Uterus (tissue), 4 donors: ENCODE data around the gene PRAMEF12. TPM values are rescaled to one million over a fixed set of nuclear protein-coding genes. Genes with fewer than 3 reads are reported as not detected.

Source experiments
- DNase-seq, 2 donors: peaks; one replicate each; pipeline ENCODE4 v3.0.0-alpha.2; 2019 to 2020
- H3K27ac ChIP-seq, 2 donors: fragments of 200-600 bp; sonication (generic); 1 replicate in 1 of 2; 2 replicates in 1 of 2; pipeline ENCODE4 v1.5.1; 2016 to 2018
- H3K27me3 ChIP-seq, 2 donors: fragments of 200-600 bp; sonication (generic); one replicate each; pipeline ENCODE4 v1.5.1; 2018 to 2019; ENCODE audit warnings: control low read depth in 1 of 2
- H3K36me3 ChIP-seq, 2 donors: fragments of 200-600 bp; sonication (generic); one replicate each; pipeline ENCODE4 v1.5.1; 2019; ENCODE audit warnings: control low read depth in 1 of 2
- H3K4me1 ChIP-seq, 2 donors: fragments of 200-600 bp; sonication (generic); one replicate each; pipeline ENCODE4 v1.5.1; 2018 to 2019; ENCODE audit warnings: control low read depth in 1 of 2
- H3K4me3 ChIP-seq, 2 donors: fragments of 200-600 bp; sonication (generic); 1 replicate in 1 of 2; 2 replicates in 1 of 2; pipeline ENCODE4 v1.5.1; 2018 to 2019; ENCODE audit warnings: mild to moderate bottlenecking in 1 of 2
- H3K9me3 ChIP-seq, 2 donors: fragments of 200-600 bp; sonication (generic); one replicate each; pipeline ENCODE4 v1.5.1; 2019; ENCODE audit warnings: control low read depth in 1 of 2
- POLR2A ChIP-seq, 2 donors: fragments of 450-650 bp; IDR thresholded peaks; one replicate each; pipeline ENCODE4 v1.6.1; 2016; ENCODE audit warnings: antibody characterized with exemption in 2 of 2, mild to moderate bottlenecking in 1 of 2, moderate library complexity in 1 of 2
- intact Hi-C: fragments of 100-400 bp; cut with DNase I; formaldehyde crosslinking; loops from one replicate; pipeline ENCODE4 v1.15.1; 2023; ENCODE audit warnings: low total_unique reads
- total RNA-seq, 4 donors: library from RNA; depleted of rRNA in 3 of 4; stranded (reverse); fragments of >200 nt in 3 of 4; gene quantifications; one replicate each; pipeline versions ENCODE4 v1.1.0 to v1.2.4, GENCODE V29; 2014 to 2023
- TF ChIP-seq, protein P1 (sequence below), 4 experiments: fragments of 200-600 bp in 2 of 4; fragments of 450-650 bp in 2 of 4; sonication (generic) in 2 of 4; IDR thresholded peaks; one replicate each; pipeline ENCODE4 v1.5.1; 2016 to 2019; ENCODE audit warnings: antibody characterized with exemption in 4 of 4, mild to moderate bottlenecking in 2 of 4, moderate library complexity in 1 of 4
- donor health status: DM: yes; HTN: yes; CAD: no.

PRAMEF12 gene
- total RNA-seq, 4 donors from 2014 or later: not detected

DNA sequence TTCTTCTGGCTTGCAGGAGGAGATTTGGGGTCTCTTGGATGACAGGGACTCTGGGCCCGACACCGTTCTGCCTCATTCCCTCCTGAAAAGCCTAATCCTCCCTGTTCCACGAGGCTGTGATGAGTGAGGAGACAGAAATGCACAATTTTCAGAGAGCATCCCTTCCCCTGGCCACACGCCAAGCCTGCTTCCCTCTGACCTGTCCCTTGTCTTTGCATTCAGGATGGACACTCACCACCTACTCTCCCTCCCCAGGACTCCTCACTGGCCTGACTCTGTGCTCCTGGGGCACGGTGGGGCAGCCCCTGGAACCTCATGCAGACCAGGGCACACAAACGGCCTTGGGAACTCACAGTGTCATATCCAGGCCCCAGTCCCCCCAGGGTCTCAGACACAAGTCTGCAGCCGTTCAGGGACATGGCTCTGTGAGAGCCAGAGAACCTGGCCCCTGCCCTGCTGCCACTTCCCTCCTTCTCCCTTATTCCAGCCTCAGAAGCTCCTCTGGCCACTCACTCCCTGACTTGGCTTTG lies 3.5 kb upstream of the PRAMEF12 start:
- intact Hi-C loops: no loop called here
- H3K36me3 ChIP-seq: no peaks in the 10 kb centered on the region
- no peak for DNase-seq
- no peaks in the 10 kb centered on the region for H3K9me3 ChIP-seq
- TF ChIP-seq, protein P1, sequence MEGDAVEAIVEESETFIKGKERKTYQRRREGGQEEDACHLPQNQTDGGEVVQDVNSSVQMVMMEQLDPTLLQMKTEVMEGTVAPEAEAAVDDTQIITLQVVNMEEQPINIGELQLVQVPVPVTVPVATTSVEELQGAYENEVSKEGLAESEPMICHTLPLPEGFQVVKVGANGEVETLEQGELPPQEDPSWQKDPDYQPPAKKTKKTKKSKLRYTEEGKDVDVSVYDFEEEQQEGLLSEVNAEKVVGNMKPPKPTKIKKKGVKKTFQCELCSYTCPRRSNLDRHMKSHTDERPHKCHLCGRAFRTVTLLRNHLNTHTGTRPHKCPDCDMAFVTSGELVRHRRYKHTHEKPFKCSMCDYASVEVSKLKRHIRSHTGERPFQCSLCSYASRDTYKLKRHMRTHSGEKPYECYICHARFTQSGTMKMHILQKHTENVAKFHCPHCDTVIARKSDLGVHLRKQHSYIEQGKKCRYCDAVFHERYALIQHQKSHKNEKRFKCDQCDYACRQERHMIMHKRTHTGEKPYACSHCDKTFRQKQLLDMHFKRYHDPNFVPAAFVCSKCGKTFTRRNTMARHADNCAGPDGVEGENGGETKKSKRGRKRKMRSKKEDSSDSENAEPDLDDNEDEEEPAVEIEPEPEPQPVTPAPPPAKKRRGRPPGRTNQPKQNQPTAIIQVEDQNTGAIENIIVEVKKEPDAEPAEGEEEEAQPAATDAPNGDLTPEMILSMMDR (IDR thresholded peaks at IDR 0.05): no peak
- TF ChIP-seq POLR2A (IDR thresholded peaks at IDR 0.05): no peak
- no peaks in the 10 kb centered on the region for H3K4me1 ChIP-seq
- H3K27ac ChIP-seq: no peak overlapping the region
- no peak overlapping the region for H3K4me3 ChIP-seq
- no peaks in the 10 kb centered on the region for H3K27me3 ChIP-seq

DNA sequence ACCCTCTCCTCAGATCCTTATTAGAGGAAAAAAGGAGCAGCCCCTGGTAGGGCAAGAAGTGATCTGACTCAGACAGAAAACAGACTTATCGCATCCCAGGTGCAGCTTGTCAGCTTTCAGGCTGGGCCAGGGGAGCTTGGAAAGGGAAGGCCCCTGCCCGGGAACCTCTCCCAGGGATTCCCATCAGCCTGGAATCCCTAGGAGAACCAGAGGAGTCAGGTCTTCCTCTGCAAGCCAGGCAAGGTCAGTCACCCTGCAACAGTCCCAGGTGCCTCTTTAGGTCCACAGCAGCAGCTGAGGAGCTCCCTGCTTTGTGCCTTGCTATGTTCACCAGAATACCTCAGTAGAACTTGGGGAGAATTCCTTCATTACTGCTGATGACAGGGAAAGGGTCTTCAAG lies 2.9 kb upstream of the PRAMEF12 start:
- TF ChIP-seq, protein P1 (IDR thresholded peaks at IDR 0.05): no peak
- Histone ChIP-seq H3K9me3 (no peaks in the 10 kb centered on the region), H3K27ac (no peak overlapping the region), H3K36me3 (no peaks in the 10 kb centered on the region), H3K4me1 (no peaks in the 10 kb centered on the region), H3K27me3 (no peaks in the 10 kb centered on the region), H3K4me3 (no peak overlapping the region)
- DNase-seq: no peak
- intact Hi-C loops: no loop called here

DNA sequence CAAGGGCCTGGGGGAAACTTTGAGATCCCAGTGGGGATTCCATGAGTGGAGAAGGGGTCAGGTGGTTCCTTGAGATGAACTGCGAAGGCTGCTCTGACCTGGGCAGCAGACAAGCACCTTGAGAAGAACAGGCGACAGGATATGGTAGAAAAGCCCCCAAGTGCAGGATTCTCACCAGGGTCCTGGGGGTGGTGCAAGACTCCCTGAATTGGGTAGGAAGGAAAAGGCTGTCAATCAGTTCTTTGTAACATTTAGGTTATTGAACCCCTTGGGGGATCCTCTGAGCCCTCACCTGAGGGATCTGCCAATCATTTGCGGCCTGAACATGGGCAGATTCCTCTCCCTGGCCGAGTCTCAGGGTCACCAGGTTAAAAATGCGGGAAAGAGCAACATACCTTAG lies 2.4 kb upstream of the PRAMEF12 start:
- no peak overlapping the region for H3K4me3 ChIP-seq
- H3K36me3 ChIP-seq: no peaks in the 10 kb centered on the region
- intact Hi-C loops: no loop called here
- H3K4me1 ChIP-seq: no peaks in the 10 kb centered on the region
- no peaks in the 10 kb centered on the region for H3K9me3 ChIP-seq
- H3K27ac ChIP-seq: no peak overlapping the region
- TF ChIP-seq POLR2A (IDR thresholded peaks at IDR 0.05): no peak
- TF ChIP-seq, protein P1 (IDR thresholded peaks at IDR 0.05): no peak
- no peaks in the 10 kb centered on the region for H3K27me3 ChIP-seq
- DNase-seq: no peak

DNA sequence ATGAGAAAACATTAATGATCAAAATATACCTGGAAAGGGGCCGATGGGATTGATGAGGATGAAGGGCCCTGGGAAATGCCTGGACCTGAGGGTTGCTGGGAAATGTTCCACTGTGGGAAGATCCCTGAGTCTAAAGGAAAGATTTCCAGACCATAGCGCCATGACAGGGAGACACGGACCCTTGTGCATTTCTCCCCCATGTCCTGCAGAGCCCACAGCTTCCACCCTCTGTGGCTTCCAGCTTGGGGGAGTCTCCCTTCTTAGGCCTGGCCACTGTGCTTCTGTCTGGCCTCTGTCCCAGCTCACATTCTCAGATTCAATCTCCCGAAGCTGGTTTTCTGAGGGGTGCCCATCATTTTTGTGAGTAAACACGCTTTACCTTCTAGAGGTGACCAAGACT lies 1.0 kb upstream of the PRAMEF12 start:
- Histone ChIP-seq H3K27ac (no peak overlapping the region), H3K4me1 (no peaks in the 10 kb centered on the region), H3K4me3 (no peak overlapping the region), H3K9me3 (no peaks in the 10 kb centered on the region), H3K36me3 (no peaks in the 10 kb centered on the region), H3K27me3 (no peaks in the 10 kb centered on the region)
- TF ChIP-seq POLR2A (IDR thresholded peaks at IDR 0.05): no peak
- TF ChIP-seq, protein P1 (IDR thresholded peaks at IDR 0.05): no peak
- intact Hi-C loops: no loop called here
- no peak for DNase-seq

DNA sequence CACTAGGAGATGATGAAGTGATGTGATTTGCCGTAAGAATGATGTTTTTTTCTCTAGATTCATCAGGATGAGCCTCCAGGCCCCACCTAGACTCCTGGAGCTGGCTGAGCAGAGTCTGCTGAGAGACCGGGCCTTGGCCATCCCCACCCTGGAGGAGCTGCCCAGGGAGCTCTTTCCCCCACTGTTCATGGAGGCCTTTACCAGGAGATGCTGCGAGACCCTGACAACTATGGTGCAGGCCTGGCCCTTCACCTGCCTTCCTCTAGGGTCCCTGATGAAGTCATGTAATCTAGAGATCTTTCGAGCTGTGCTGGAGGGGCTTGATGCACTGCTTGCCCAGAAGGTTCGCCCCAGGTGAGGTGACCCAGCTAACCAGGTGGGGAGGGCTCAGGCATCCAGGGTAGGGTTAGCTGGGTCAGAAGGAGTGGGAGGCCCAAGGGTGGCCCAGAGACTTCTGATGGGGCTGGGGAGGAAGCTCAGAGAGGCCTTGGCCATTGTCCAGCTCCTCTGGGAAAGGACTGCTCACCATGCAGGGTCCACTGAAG lies 1.3 kb downstream of the PRAMEF12 start:
- H3K27me3 ChIP-seq: no peaks in the 10 kb centered on the region
- no peak for DNase-seq
- no peaks in the 10 kb centered on the region for H3K4me1 ChIP-seq
- H3K27ac ChIP-seq: no peak overlapping the region
- no peaks in the 10 kb centered on the region for H3K36me3 ChIP-seq
- no peak overlapping the region for H3K4me3 ChIP-seq
- TF ChIP-seq, protein P1 (IDR thresholded peaks at IDR 0.05): no peak
- TF ChIP-seq POLR2A (IDR thresholded peaks at IDR 0.05): no peak
- no peaks in the 10 kb centered on the region for H3K9me3 ChIP-seq
- intact Hi-C loops: no loop called here
